ENCODE measurements around the gene GTF3C5. TPM values are rescaled to one million over a fixed set of nuclear protein-coding genes. Genes with fewer than 3 reads are reported as not detected.

The GTF3C5 gene
- total and polyA plus RNA-seq, 2 of the 4 experiments (the other 2 are of a cell fraction) = 49.1 to 52.3 TPM

DNA sequence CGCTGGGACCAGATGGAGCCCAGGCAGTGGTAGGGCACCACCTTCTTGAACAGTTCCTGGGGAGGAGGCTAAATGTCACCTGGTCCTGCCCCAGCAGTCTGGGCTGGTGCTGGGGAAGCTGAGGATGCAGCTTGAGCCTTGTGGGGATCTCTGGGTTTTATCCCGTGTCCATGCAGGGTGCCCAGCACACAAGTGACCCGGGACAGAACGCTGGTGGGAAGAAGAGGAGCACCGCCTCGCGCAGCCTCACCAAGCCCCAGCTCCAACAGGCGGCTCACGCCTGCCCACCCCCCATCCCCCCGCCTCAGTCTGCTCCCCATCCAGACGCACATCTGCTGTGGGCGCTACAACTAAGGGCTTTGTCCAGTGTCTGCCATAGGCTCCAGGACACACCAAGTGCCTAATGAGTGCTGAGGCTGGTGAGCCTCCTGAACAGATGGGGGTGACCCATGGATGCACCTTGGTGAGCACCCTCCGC, 76.5 kb downstream of the GTF3C5 start:
- Histone ChIP-seq H2BK5ac (ENCODE audit: low read depth, low read length, poor library complexity, severe bottlenecking) (no peak overlapping the region), H4K91ac (ENCODE audit: insufficient read depth, low read depth, low read length) (no peak overlapping the region), H3K79me1 (ENCODE audit: low read depth in 1 of 2, low read length in 2 of 2) (peaks cover 0 to 7% of the 10 kb centered on the region in 2 experiments; a peak in 2 of 4 replicates), H3K14ac (replicated peaks; ENCODE audit: low read depth, low read length) (no peak overlapping the region), H2AFZ (replicated peaks; ENCODE audit: low read length, poor library complexity) (no peak overlapping the region), H3K4ac (ENCODE audit: low read depth, low read length) (no peak overlapping the region), H2AK5ac (ENCODE audit: low read depth, low read length) (no peak overlapping the region), H3K4me2 (ENCODE audit: low read depth, low read length) (no peak overlapping the region), H4K5ac (ENCODE audit: low read depth, low read length) (no peak overlapping the region), H2BK120ac (ENCODE audit: low read depth, low read length) (no peak overlapping the region), H3K36me3 (ENCODE audit: control insufficient read depth, insufficient read depth, low read length) (peaks cover 55% of the 10 kb centered on the region), H4K20me1 (ENCODE audit: insufficient read depth, low read length) (peaks cover 22% of the 10 kb centered on the region), H2BK15ac (ENCODE audit: low read depth, low read length) (no peak overlapping the region), H2AK9ac (replicated peaks; ENCODE audit: low read depth, low read length, poor library complexity) (no peak overlapping the region), H3K18ac (ENCODE audit: low read depth, low read length) (no peak overlapping the region), H3K4me3 (ENCODE audit: insufficient read depth, low read depth, low read length) (no peak overlapping the region), H3K23ac (ENCODE audit: low read depth, low read length) (no peak overlapping the region), H3K4me1 (ENCODE audit: control insufficient read depth, insufficient read depth, low read length) (no peaks in the 10 kb centered on the region), H4K8ac (ENCODE audit: low read depth in 2 of 2, low read length in 2 of 2) (no peak overlapping the region), H2BK20ac (ENCODE audit: low read depth, low read length) (no peak overlapping the region), H3K27ac (ENCODE audit: insufficient read depth, low read length) (no peak overlapping the region), H3K27me3 (ENCODE audit: control insufficient read depth, insufficient read depth, low read length) (no peaks in the 10 kb centered on the region), H3K9ac (ENCODE audit: low read depth, low read length) (no peak overlapping the region), H3K9me3 (ENCODE audit: control insufficient read depth, insufficient read depth, low read length) (no peaks in the 10 kb centered on the region), H3K56ac (ENCODE audit: extremely low read depth, insufficient read depth, low read length) (no peak overlapping the region), H3K9me1 (ENCODE audit: insufficient read depth, low read length) (no peaks in the 10 kb centered on the region)
- dilution Hi-C loops (cut with HindIII; ENCODE audit: low sequenced_read_pairs, unreplicated experiment) (no loop called here), in situ Hi-C loops (cut with MboI; ENCODE audit: low sequenced_read_pairs) (loop anchor here (5.0 kb wide), 1 partner anchor 40 kb away; no protein-coding TSS in a partner anchor), intact Hi-C loops (cut with micrococcal nuclease) (no loop called here)
- 92% methylated on average over 4 of the region's 13 CpGs; no CpG with 5 or more reads in 1 of the 2 experiments for WGBS, 2 experiments (ENCODE audit: extremely low coverage in 2 of 2, insufficient read length in 1 of 2)
- ChIA-PET POLR2A (ENCODE audit: unreplicated experiment) (no interaction called here), CTCF (interaction anchor here (3.6 kb wide), 1 partner anchor 37 kb away, joined by 16 read pairs; no protein-coding TSS in a partner anchor)
- ATAC-seq (ENCODE audit: low read depth) = no peak
- TF ChIP-seq CEBPB (IDR thresholded peaks at IDR 0.05; ENCODE audit: low read depth, low read length) = no peak
- TF ChIP-seq CHD1 (IDR thresholded peaks at IDR 0.05; ENCODE audit: low read depth, low read length) = no peak
- TF ChIP-seq FOS (IDR thresholded peaks at IDR 0.05; ENCODE audit: low read depth, low read length) = no peak
- TF ChIP-seq BHLHE40 (IDR thresholded peaks at IDR 0.05; ENCODE audit: low read depth, low read length) = no peak
- no peak for TF ChIP-seq MAFK (IDR thresholded peaks at IDR 0.05; ENCODE audit: low read depth, low read length)
- no peak for TF ChIP-seq SMC3 (IDR thresholded peaks at IDR 0.05; ENCODE audit: low read depth, low read length)
- TF ChIP-seq, protein P1, sequence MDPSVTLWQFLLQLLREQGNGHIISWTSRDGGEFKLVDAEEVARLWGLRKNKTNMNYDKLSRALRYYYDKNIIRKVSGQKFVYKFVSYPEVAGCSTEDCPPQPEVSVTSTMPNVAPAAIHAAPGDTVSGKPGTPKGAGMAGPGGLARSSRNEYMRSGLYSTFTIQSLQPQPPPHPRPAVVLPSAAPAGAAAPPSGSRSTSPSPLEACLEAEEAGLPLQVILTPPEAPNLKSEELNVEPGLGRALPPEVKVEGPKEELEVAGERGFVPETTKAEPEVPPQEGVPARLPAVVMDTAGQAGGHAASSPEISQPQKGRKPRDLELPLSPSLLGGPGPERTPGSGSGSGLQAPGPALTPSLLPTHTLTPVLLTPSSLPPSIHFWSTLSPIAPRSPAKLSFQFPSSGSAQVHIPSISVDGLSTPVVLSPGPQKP (IDR thresholded peaks at IDR 0.05; ENCODE audit: borderline replicate concordance, low read depth, low read length) = no peak
- TF ChIP-seq, protein P2, sequence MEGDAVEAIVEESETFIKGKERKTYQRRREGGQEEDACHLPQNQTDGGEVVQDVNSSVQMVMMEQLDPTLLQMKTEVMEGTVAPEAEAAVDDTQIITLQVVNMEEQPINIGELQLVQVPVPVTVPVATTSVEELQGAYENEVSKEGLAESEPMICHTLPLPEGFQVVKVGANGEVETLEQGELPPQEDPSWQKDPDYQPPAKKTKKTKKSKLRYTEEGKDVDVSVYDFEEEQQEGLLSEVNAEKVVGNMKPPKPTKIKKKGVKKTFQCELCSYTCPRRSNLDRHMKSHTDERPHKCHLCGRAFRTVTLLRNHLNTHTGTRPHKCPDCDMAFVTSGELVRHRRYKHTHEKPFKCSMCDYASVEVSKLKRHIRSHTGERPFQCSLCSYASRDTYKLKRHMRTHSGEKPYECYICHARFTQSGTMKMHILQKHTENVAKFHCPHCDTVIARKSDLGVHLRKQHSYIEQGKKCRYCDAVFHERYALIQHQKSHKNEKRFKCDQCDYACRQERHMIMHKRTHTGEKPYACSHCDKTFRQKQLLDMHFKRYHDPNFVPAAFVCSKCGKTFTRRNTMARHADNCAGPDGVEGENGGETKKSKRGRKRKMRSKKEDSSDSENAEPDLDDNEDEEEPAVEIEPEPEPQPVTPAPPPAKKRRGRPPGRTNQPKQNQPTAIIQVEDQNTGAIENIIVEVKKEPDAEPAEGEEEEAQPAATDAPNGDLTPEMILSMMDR (conservative IDR thresholded peaks at IDR 0.05; ENCODE audit: low read depth, low read length) = no peak
- TF ChIP-seq MAZ (IDR thresholded peaks at IDR 0.05; ENCODE audit: borderline replicate concordance, low read depth, low read length) = no peak
- TF ChIP-seq RFX5 (IDR thresholded peaks at IDR 0.05; ENCODE audit: low read depth, low read length) = no peak
- no peak for TF ChIP-seq RCOR1 (IDR thresholded peaks at IDR 0.05; ENCODE audit: insufficient replicate concordance, low read length)
- TF ChIP-seq, protein P3, sequence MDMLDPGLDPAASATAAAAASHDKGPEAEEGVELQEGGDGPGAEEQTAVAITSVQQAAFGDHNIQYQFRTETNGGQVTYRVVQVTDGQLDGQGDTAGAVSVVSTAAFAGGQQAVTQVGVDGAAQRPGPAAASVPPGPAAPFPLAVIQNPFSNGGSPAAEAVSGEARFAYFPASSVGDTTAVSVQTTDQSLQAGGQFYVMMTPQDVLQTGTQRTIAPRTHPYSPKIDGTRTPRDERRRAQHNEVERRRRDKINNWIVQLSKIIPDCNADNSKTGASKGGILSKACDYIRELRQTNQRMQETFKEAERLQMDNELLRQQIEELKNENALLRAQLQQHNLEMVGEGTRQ (IDR thresholded peaks at IDR 0.05; ENCODE audit: low read depth, low read length) = no peak
- no peak for TF ChIP-seq NFE2L2 (IDR thresholded peaks at IDR 0.05; ENCODE audit: low read depth, low read length)
- no peak for TF ChIP-seq RAD21 (IDR thresholded peaks at IDR 0.05; ENCODE audit: low read length)
- no peak for DNase-seq
- BruUV-seq (replicated peaks) = no TSS peak
